Natural killer cell (primary cell): ENCODE measurements around the gene RGSL1. TPM values are rescaled to one million over a fixed set of nuclear protein-coding genes. Genes with fewer than 3 reads are reported as not detected.

Experiments
- ATAC-seq, 3 donors: fragments of 150-1000 bp in 2 of 3; fragments of 200-7000 bp in 1 of 3; cut with Tn5 transposase; 1 replicate in 1 of 3; 2 replicates in 2 of 3; pipeline ENCODE4 v1.10.0; 2021; ENCODE audit warnings: mild to moderate bottlenecking in 2 of 3, moderate library complexity in 2 of 3
- DNase-seq, 2 donors: peaks; one replicate each; pipeline versions ENCODE4 v3.0.0 to v3.0.0-alpha.2; 2013 to 2021; ENCODE audit warnings: mixed read lengths in 1 of 2
- H3K27ac ChIP-seq: one replicate; pipeline ENCODE4 v1.5.1; 2013; ENCODE audit warnings: mild to moderate bottlenecking, low read length
- H3K27me3 ChIP-seq: one replicate; pipeline ENCODE4 v1.6.1; 2013; ENCODE audit warnings: low read length; ENCODE audit not compliant: control insufficient read depth, insufficient read depth
- H3K36me3 ChIP-seq: one replicate; pipeline ENCODE4 v1.6.1; 2013; ENCODE audit warnings: low read length; ENCODE audit not compliant: control insufficient read depth, insufficient read depth
- H3K4me1 ChIP-seq: one replicate; pipeline ENCODE4 v1.6.1; 2013; ENCODE audit warnings: low read length; ENCODE audit not compliant: control insufficient read depth, insufficient read depth
- H3K4me3 ChIP-seq: one replicate; pipeline ENCODE4 v1.5.1; 2013; ENCODE audit warnings: low read length
- H3K9me3 ChIP-seq: one replicate; pipeline ENCODE4 v1.6.1; 2013; ENCODE audit warnings: low read length; ENCODE audit not compliant: control insufficient read depth, insufficient read depth
- H3K27ac Mint-ChIP-seq, 2 donors: one replicate each; pipeline ENCODE4 v1.8.0; 2022; ENCODE audit warnings: mild to moderate bottlenecking in 2 of 2, mixed read lengths in 2 of 2, moderate library complexity in 1 of 2
- H3K27me3 Mint-ChIP-seq, 2 donors: one replicate each; pipeline ENCODE4 v1.8.0; 2022; ENCODE audit warnings: low read depth in 2 of 2, mixed read lengths in 2 of 2
- H3K36me3 Mint-ChIP-seq: one replicate; pipeline ENCODE4 v1.8.0; 2022; ENCODE audit warnings: mixed read lengths
- H3K4me1 Mint-ChIP-seq, 2 donors: one replicate each; pipeline ENCODE4 v1.8.0; 2022; ENCODE audit warnings: mixed read lengths in 2 of 2
- H3K4me3 Mint-ChIP-seq: one replicate; pipeline ENCODE4 v1.8.0; 2022; ENCODE audit warnings: mild to moderate bottlenecking, moderate library complexity, mixed read lengths
- H3K9me3 Mint-ChIP-seq, 2 donors: one replicate each; pipeline ENCODE4 v1.8.0; 2022; ENCODE audit warnings: mixed read lengths in 2 of 2
- WGBS: methylation state at CpG from one replicate; pipeline ENCODE4 v1.1.7; 2013; ENCODE audit warnings: missing lambda C conversion rate; ENCODE audit not compliant: insufficient coverage; 5-methylcytosine and 5-hydroxymethylcytosine counted together
- intact Hi-C: fragments of 100-400 bp; cut with micrococcal nuclease; formaldehyde crosslinking; loops from one replicate; pipeline ENCODE4 v1.14.2; 2022
- total RNA-seq, 4 donors: library from RNA; stranded (reverse); fragments of 120-200 nt in 1 of 4; gene quantifications; one replicate each; pipeline versions ENCODE4 v1.2.3 to v1.2.4, GENCODE V29; 2013 to 2022
- TF ChIP-seq, protein P1 (sequence below): fragments of 200-600 bp; IDR thresholded peaks from one replicate; pipeline ENCODE4 v1.8.0; 2022; ENCODE audit warnings: antibody characterized with exemption

The RGSL1 gene
- total RNA-seq, 3 donors from 2014 or later (not counting 1 experiment from before 2014, with no cell fraction given): not detected

DNA sequence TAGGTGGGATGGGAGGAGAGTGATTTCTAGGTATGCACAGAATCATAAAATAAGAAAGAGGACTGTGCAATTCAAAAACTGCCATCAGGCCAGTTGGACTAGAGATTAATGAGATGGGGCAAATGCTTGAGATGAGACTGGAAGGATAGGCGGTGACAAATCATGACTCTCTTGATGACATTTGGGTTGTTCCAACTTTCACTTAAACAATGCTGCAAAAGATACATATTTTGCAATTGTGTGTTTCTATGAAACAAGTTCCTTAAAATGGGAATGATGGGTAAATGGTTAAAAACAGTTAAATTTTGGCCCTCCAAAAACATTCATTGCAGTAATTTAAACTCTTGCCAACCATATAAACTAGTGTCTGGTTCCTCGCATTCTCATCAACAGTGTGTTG lies 84.0 kb downstream of the RGSL1 start:
- H3K4me1 ChIP-seq: no peaks in the 10 kb centered on the region
- ATAC-seq: no peak
- Mint-ChIP-seq H3K36me3 (no peaks in the 10 kb centered on the region), H3K4me1 (no peaks in the 10 kb centered on the region), H3K27ac (no peak overlapping the region), H3K27me3 (peaks cover 8 to 44% of the 10 kb centered on the region in 2 donors), H3K4me3 (no peak overlapping the region), H3K9me3 (no peaks in the 10 kb centered on the region)
- no peak for DNase-seq
- intact Hi-C loops: no loop called here
- TF ChIP-seq, protein P1, sequence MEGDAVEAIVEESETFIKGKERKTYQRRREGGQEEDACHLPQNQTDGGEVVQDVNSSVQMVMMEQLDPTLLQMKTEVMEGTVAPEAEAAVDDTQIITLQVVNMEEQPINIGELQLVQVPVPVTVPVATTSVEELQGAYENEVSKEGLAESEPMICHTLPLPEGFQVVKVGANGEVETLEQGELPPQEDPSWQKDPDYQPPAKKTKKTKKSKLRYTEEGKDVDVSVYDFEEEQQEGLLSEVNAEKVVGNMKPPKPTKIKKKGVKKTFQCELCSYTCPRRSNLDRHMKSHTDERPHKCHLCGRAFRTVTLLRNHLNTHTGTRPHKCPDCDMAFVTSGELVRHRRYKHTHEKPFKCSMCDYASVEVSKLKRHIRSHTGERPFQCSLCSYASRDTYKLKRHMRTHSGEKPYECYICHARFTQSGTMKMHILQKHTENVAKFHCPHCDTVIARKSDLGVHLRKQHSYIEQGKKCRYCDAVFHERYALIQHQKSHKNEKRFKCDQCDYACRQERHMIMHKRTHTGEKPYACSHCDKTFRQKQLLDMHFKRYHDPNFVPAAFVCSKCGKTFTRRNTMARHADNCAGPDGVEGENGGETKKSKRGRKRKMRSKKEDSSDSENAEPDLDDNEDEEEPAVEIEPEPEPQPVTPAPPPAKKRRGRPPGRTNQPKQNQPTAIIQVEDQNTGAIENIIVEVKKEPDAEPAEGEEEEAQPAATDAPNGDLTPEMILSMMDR: no peak
- H3K27me3 ChIP-seq: peaks cover 6% of the 10 kb centered on the region
- no peak overlapping the region for H3K4me3 ChIP-seq
- no peak overlapping the region for H3K27ac ChIP-seq
- no peaks in the 10 kb centered on the region for H3K36me3 ChIP-seq
- H3K9me3 ChIP-seq: no peaks in the 10 kb centered on the region
- 86% methylated on average over 1 of the region's 2 CpGs for WGBS

DNA sequence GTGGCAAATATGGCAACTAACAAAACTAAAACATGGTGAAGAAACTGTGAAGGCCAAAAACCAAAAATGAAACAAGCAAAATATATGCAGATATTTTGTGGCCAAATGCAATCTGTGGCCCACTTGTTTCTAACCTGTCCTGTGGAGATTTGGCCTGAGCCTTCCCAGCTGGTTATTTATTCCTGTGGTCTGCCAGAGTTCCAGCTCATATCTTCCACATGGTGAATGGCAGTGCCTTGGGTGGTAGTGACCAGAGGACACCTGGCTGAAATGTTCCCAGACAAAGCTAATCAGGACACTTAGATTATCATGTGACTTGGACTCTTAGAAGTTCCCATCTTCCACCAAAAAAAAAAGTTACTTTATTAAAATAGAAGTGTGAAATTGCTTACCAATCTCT lies 99.4 kb downstream of the RGSL1 start:
- Mint-ChIP-seq H3K27ac (no peak overlapping the region), H3K4me1 (no peaks in the 10 kb centered on the region), H3K27me3 (peaks cover 11 to 19% of the 10 kb centered on the region in 2 donors), H3K9me3 (peaks cover 2 to 3% of the 10 kb centered on the region in 2 donors), H3K36me3 (no peaks in the 10 kb centered on the region), H3K4me3 (no peak overlapping the region)
- ATAC-seq (no peak), DNase-seq (no peak)
- no peaks in the 10 kb centered on the region for H3K4me1 ChIP-seq
- H3K9me3 ChIP-seq: peaks cover 6% of the 10 kb centered on the region
- no peak overlapping the region for H3K27ac ChIP-seq
- H3K27me3 ChIP-seq: no peaks in the 10 kb centered on the region
- H3K36me3 ChIP-seq: no peaks in the 10 kb centered on the region
- intact Hi-C loops: no loop called here
- no peak overlapping the region for H3K4me3 ChIP-seq
- TF ChIP-seq, protein P1: no peak

DNA sequence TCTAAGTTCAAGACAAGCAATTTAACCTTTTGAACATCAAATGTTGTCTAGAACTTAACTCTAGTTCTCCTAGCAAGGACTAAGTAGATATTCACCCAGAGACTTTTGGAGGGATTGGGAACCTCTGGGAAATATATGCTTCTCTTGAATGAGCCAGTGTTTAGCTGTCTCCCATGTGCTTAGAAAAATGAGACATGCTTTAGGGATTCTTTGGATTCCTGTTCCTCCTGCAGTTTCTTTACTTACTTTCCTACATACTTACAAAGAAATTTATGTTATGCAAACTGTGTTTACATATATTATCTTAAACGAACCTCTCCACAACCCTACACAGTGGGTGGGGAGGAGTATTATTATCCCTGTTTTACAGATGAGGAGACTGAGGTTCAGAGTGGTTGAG lies 99.9 kb downstream of the RGSL1 start:
- intact Hi-C loops: no loop called here
- TF ChIP-seq, protein P1: no peak
- no peak overlapping the region for H3K4me3 Mint-ChIP-seq
- Histone ChIP-seq H3K9me3 (peaks cover 6% of the 10 kb centered on the region), H3K36me3 (no peaks in the 10 kb centered on the region), H3K27ac (no peak overlapping the region), H3K4me1 (no peaks in the 10 kb centered on the region), H3K4me3 (no peak overlapping the region), H3K27me3 (no peaks in the 10 kb centered on the region)
- H3K27ac Mint-ChIP-seq: no peak overlapping the region
- peaks cover 11 to 14% of the 10 kb centered on the region in 2 donors for H3K27me3 Mint-ChIP-seq
- no CpG with 5 or more reads among the region's 1 CpG for WGBS
- peaks cover 2 to 3% of the 10 kb centered on the region in 2 donors for H3K9me3 Mint-ChIP-seq
- DNase-seq (no peak), ATAC-seq (no peak)
- no peaks in the 10 kb centered on the region for H3K4me1 Mint-ChIP-seq
- H3K36me3 Mint-ChIP-seq: no peaks in the 10 kb centered on the region

DNA sequence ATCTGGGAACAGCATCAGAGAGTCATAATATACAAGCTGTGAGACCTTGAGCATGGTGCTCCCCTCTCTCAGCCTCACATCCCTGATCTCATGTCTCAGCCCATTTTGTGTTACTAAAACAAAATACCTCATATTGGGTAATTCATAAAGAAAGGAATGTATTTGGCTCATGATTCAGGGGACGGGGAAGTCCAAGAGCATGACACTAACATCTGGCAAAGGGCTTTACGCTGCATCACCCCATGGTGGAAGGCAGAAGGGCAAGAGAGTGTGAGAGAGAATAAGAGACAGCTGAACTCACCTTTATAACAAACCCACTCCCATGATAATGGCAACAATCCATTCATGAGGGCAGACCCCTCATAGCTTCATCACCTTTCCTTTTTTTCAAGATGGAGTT lies 102.6 kb downstream of the RGSL1 start:
- Histone ChIP-seq H3K27ac (no peak overlapping the region), H3K36me3 (no peaks in the 10 kb centered on the region), H3K9me3 (peaks cover 6% of the 10 kb centered on the region), H3K27me3 (no peaks in the 10 kb centered on the region), H3K4me1 (no peaks in the 10 kb centered on the region), H3K4me3 (no peak overlapping the region)
- DNase-seq: no peak
- Mint-ChIP-seq H3K4me1 (no peaks in the 10 kb centered on the region), H3K27me3 (peaks cover 0 to 4% of the 10 kb centered on the region in 2 donors), H3K36me3 (no peaks in the 10 kb centered on the region), H3K9me3 (peaks cover 2 to 3% of the 10 kb centered on the region in 2 donors), H3K4me3 (no peak overlapping the region), H3K27ac (no peak overlapping the region)
- intact Hi-C loops: no loop called here
- ATAC-seq: no peak
- WGBS: 80% methylated on average over 1 of the region's 2 CpGs
- TF ChIP-seq, protein P1: no peak
